Activated T-helper 9 cell treated with anti-CD3 and anti-CD28 coated beads, Interleukin-2, amount 50 U/mL, for 16 hours (primary cell): ENCODE data around the gene MVB12B.
"Not testable (repeated sequence)": the region's sequence is repeated elsewhere in the genome, so short reads cannot be mapped to it uniquely, and the experiment has no call there.

Experiments used
- DNase-seq: peaks from one replicate; pipeline ENCODE4 v3.0.0-alpha.2; 2020; ENCODE audit warnings: low read depth

The MVB12B gene

DNA sequence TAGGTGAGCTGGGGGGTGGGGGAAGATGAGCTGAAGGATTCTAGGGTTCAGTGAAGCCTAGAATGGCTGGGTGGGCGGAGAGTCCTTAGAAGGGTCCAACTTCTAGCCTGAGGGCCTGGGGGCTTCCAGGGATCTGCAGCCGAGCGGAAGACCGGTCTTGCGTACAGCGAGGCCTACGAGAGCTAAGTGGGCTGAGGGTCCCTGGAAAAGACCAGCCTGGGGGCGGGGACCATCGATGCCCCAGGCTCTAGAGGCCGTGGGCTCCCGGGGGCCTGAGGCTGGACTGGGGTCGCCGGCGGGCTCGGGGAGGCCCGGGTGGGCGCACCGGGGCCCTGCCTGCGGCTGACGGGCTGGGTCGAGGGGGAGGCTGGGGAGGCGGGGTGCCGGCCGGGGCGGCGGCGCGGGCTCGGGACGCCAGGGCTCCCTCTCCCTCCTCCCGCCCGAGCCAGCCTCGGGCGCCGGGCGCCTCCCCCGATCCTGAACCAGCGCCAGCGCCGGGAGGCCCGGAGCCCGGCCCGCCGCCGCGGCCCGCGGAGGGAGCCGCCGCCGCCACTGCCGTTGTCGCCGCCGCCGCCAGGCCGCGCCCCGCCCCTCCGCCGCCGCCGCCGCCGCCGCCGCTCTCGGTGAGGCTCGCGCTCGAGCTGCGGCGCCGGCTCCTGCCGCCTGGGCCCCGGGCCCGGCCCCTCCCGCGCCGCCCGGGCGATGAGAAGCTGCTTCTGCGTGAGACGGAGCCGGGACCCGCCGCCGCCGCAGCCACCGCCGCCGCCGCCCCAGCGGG lies at the start of gene MVB12B:
Gene MVB12B, plus strand, starts transcription at position 602 of the 778 bp plus-strand sequence. Its CDS starts 101 bp downstream, at position 703.
- DNase-seq = peak; percentile 43

DNA sequence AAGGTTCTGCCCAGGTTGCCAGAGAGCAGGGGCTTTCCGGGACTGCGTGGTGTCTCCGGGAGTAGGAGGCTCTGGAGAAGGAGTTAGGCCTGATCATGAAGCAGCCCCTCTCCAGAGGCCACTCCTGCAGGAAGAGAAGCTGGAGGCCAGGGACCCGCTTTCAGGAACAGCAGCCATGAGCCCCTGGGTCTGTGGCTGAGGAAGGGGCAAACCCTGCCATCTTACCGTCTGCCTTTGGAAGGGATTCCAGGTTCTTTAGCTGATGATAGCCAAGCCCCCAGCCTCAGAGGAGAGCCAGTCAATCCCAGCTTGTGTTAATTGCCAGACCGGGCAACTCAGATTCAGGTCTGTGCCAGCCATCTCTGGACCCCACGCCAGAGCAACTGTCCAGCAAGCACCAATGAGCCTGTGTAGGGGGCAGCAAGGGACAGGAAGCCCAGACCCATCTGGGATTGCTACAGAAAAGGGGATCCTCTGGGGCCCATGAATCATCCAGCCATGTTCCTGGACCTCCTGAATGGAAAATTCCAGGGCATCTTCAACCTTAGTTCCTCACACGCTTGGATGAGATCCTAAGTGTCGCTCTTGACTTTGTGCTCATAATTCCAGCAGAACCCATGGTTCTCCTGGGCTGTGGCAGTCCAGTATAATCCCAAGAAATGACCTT lies 42.7 kb upstream of the MVB12B start:
- no peak for DNase-seq

GRCh38 chr9:126285652-126286051 lies 41.0 kb upstream of the MVB12B start:
- DNase-seq = not testable (repeated sequence)

- DNase-seq = no peak
Measured at GRCh38 chr9:126287166-126287866, 39.3 kb upstream of the MVB12B start.

GRCh38 chr9:126290871-126291270 lies 35.8 kb upstream of the MVB12B start:
- no peak for DNase-seq

- DNase-seq = no peak
Measured at GRCh38 chr9:126291925-126292324, 34.7 kb upstream of the MVB12B start.

DNA sequence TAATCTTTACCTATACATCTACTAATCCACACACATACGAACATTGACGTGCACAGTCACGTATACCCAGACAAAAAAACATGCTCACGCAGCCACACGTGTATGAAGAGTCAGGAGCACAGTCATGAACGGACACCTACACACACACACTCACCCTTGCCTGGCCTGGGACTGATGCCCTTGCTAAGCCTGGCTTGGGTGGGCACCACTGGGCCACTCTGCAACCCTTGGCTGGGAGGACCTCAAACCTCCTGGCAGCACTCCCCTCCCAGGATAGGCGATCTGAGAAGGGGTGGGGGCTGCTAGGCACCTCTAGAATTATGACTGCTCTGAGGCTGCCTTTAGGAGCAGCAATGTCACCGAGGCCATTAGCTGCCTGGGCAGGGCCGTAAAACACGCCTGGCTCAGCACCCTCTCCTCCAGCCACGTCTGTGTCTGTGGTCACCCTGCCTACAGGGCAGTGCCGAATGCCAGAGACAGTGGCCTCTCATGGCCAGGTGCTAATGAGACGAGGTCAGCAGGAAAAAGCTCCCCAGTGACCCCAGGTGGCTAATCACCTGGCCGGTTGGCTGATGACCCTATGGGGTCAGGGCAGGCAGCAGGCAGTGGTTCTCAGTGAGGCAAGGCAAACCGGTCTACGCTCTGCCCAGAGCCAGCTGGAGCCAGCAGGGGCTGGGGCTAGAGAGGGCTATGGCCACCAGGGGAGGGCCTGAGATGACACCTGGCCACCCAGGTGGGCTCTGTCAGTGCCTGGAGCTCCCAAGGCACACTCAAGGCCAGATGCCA lies 33.7 kb upstream of the MVB12B start:
- no peak for DNase-seq

- DNase-seq = no peak
Measured at GRCh38 chr9:126293522-126293889, 33.1 kb upstream of the MVB12B start.

- no peak for DNase-seq
Measured at GRCh38 chr9:126294331-126295081, 32.1 kb upstream of the MVB12B start.

DNA sequence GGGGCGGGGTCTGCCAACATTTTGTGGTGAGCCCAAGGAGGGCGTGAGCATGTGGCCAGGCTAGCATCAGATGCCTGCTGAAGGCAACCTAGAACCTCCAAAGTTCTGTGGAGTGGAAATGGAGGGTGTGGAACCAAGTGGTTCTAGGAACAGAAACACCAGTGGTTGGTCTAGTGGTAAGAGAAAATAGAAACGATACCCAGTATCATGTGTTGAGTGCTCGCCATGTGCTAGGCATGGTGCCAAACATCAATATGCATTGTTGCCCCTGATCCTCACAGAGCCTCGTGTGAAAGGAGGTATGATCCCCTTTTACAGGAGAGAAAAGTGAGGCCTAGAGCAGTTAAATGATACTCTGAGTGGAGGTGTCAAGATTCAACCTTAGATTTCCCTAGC lies 31.5 kb upstream of the MVB12B start:
- DNase-seq = no peak

DNA sequence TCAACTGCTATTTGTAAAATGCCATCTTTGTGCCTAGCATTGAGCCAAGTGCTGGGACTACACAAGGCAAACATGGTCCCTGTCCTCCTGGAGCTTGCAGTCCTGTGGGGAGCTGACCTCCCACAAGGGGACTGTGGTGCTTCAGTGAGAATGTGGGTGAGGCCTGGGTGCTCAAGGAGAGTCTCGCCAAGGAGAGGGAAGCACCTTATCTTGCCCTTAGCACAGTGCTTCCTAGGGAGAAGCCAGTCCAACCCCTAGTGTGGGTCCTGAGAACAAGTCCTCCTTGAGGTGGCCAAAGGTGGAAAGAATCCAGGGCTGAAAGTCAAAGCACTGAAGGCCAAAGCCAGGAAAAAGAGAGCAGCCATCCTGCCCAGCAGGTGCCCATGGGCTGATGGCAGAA lies 31.1 kb upstream of the MVB12B start:
- no peak for DNase-seq

- DNase-seq = no peak
Measured at GRCh38 chr9:126295936-126296600, 30.6 kb upstream of the MVB12B start.

DNA sequence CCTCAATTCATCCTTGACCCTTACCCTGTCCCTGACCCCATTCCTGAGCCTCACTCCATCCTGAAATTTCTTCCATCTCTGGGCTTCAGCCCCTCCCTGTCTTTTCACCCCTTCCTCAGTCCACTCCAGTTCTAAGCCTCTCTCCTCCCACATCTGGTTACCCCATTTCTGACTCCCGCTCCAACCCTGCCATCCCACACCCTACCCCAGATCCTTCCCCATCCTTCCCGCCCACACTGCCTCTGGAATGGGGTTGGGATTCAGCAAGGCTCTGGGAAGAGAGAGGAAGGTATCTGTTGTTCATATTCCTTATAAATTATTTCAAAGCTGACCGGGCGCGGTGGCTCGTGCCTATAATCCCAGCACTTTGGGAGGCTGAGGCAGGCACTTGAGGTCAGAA lies 29.9 kb upstream of the MVB12B start:
- no peak for DNase-seq

DNA sequence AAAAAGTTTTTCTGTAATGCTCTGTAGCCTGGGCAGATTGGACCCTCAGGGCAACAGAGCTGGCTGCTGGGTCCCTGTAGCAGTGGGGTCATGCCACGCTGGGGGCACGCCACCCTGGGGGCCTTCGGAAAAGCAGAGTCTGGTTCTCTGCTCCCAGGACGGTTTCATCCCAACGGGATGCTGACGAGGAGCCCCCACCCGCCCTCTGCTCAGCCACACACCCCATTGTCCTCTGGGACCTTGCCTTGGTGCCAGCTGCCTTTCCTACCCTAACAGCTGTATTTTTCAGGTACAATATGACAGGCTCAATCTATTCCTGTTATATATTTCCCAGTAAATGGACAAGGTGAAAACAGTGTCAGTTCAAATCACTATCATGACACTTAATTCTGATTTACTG lies 29.0 kb upstream of the MVB12B start:
- no peak for DNase-seq

- DNase-seq = no peak
Measured at GRCh38 chr9:126298063-126298801, 28.4 kb upstream of the MVB12B start.

- no peak for DNase-seq
Measured at GRCh38 chr9:126299706-126300276, 26.8 kb upstream of the MVB12B start.

DNA sequence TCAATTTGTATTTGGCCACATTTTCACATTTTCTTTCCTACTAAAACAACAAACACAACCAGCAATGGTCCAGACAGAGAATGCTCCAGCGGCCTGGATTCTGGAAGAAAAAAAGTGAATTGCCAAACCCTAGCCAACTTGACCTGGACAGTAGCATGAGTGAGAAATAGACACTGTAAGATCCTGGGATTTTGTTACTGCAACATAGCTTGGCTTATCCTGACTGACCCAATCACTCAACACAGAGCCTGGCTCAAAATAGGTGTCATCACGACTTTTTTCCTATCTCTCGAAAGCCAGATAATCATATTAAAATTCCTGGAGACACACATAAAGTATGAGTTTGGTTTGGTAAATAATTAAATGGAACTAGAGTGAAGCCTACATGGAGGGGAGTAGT lies 25.4 kb upstream of the MVB12B start:
- no peak for DNase-seq

- DNase-seq = peak; percentile 5
Measured at GRCh38 chr9:126301985-126302603, 24.5 kb upstream of the MVB12B start.

GRCh38 chr9:126302730-126303129 lies 23.9 kb upstream of the MVB12B start:
- no peak for DNase-seq
